GM23338 (cell line): ENCODE results near the gene FAM81B. TPM values are rescaled to one million over a fixed set of nuclear protein-coding genes. Genes with fewer than 3 reads are reported as not detected.

Experiments used
- CREB1 ChIP-seq: fragments of 250-450 bp; sonication (Bioruptor Pico); IDR thresholded peaks from 2 replicates; pipeline ENCODE4 v1.5.0; 2020; ENCODE audit warnings: low read depth, mild to moderate bottlenecking, moderate library complexity
- EZH2 ChIP-seq: fragments of 200-600 bp; sonication (generic); IDR thresholded peaks from one replicate; pipeline ENCODE4 v1.8.0; 2017; ENCODE audit warnings: antibody characterized with exemption, mild to moderate bottlenecking, low read depth; ENCODE audit not compliant: unreplicated experiment
- JUNB ChIP-seq: IDR thresholded peaks from one replicate; pipeline ENCODE4 v1.6.1; 2016; ENCODE audit warnings: antibody characterized with exemption; ENCODE audit not compliant: unreplicated experiment
- polyA plus RNA-seq: library from polyadenylated mRNA; unstranded; fragments of >200 nt; fragmentation: Nextera tagmentation; extraction: Ambion mirVana; gene quantifications from 2 replicates; pipeline ENCODE4 v1.2.1, GENCODE V29; 2016
- total RNA-seq: library from RNA; depleted of rRNA; stranded (reverse); fragments of >200 nt; shearing (Covaris generic); gene quantifications from 2 replicates; pipeline ENCODE4 v1.2.3, GENCODE V29; 2014
- TF ChIP-seq, protein P1 (sequence below): fragments of 250-450 bp; sonication (Bioruptor Pico); IDR thresholded peaks from 2 replicates; pipeline ENCODE4 v1.5.0; 2020; ENCODE audit warnings: mild to moderate bottlenecking, moderate library complexity
- TF ChIP-seq, protein P2 (sequence below): IDR thresholded peaks from one replicate; pipeline ENCODE4 v1.6.1; 2018; ENCODE audit warnings: antibody characterized with exemption; ENCODE audit not compliant: unreplicated experiment

Gene FAM81B
- total and polyA plus RNA-seq, 2 experiments from 2014 or later = 0.40 TPM; not detected in 1

DNA sequence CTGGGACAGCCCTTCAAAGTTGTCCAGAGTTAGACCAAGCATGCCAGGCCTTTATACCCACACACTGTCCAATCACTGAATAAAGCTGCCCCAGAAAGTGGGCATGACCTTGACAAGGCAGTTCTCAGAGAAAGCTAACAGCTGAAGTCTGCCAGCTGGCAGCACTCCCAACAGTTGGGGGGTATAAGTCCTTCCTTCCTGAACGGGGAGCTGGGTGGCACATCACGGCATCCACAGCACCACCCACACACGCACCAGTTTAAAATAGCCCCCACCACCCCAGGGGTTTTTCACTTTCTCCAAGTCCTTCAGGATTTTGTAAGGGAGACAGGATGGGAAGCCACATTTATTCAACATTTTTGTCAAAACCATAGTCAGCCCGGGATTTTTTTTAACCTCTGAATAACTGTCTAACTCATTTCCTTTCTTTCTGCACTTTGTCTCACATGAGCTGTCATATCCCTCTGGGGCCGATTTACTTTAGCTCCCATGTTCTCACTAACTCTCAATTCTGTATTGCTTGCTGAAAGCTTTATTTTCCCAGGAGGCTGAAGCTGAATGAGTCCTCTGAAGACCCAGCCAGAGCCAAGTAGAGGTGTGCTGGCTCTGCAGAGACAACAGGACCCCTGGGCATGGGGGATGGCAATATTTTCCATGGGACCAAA is 15.4 kb downstream of the FAM81B start (continued):
- TF ChIP-seq, protein P1, sequence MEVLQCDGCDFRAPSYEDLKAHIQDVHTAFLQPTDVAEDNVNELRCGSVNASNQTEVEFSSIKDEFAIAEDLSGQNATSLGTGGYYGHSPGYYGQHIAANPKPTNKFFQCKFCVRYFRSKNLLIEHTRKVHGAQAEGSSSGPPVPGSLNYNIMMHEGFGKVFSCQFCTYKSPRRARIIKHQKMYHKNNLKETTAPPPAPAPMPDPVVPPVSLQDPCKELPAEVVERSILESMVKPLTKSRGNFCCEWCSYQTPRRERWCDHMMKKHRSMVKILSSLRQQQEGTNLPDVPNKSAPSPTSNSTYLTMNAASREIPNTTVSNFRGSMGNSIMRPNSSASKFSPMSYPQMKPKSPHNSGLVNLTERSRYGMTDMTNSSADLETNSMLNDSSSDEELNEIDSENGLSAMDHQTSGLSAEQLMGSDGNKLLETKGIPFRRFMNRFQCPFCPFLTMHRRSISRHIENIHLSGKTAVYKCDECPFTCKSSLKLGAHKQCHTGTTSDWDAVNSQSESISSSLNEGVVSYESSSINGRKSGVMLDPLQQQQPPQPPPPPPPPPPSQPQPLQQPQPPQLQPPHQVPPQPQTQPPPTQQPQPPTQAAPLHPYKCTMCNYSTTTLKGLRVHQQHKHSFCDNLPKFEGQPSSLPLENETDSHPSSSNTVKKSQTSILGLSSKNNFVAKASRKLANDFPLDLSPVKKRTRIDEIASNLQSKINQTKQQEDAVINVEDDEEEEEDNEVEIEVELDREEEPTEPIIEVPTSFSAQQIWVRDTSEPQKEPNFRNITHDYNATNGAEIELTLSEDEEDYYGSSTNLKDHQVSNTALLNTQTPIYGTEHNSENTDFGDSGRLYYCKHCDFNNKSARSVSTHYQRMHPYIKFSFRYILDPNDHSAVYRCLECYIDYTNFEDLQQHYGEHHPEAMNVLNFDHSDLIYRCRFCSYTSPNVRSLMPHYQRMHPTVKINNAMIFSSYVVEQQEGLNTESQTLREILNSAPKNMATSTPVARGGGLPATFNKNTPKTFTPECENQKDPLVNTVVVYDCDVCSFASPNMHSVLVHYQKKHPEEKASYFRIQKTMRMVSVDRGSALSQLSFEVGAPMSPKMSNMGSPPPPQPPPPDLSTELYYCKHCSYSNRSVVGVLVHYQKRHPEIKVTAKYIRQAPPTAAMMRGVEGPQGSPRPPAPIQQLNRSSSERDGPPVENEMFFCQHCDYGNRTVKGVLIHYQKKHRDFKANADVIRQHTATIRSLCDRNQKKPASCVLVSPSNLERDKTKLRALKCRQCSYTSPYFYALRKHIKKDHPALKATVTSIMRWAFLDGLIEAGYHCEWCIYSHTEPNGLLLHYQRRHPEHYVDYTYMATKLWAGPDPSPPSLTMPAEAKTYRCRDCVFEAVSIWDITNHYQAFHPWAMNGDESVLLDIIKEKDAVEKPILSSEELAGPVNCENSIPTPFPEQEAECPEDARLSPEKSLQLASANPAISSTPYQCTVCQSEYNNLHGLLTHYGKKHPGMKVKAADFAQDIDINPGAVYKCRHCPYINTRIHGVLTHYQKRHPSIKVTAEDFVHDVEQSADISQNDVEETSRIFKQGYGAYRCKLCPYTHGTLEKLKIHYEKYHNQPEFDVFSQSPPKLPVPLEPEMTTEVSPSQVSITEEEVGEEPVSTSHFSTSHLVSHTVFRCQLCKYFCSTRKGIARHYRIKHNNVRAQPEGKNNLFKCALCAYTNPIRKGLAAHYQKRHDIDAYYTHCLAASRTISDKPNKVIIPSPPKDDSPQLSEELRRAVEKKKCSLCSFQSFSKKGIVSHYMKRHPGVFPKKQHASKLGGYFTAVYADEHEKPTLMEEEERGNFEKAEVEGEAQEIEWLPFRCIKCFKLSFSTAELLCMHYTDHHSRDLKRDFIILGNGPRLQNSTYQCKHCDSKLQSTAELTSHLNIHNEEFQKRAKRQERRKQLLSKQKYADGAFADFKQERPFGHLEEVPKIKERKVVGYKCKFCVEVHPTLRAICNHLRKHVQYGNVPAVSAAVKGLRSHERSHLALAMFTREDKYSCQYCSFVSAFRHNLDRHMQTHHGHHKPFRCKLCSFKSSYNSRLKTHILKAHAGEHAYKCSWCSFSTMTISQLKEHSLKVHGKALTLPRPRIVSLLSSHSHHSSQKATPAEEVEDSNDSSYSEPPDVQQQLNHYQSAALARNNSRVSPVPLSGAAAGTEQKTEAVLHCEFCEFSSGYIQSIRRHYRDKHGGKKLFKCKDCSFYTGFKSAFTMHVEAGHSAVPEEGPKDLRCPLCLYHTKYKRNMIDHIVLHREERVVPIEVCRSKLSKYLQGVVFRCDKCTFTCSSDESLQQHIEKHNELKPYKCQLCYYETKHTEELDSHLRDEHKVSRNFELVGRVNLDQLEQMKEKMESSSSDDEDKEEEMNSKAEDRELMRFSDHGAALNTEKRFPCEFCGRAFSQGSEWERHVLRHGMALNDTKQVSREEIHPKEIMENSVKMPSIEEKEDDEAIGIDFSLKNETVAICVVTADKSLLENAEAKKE = no peak
- TF ChIP-seq CREB1 (CRISPR knock-in tag) = no peak
- TF ChIP-seq, protein P2, sequence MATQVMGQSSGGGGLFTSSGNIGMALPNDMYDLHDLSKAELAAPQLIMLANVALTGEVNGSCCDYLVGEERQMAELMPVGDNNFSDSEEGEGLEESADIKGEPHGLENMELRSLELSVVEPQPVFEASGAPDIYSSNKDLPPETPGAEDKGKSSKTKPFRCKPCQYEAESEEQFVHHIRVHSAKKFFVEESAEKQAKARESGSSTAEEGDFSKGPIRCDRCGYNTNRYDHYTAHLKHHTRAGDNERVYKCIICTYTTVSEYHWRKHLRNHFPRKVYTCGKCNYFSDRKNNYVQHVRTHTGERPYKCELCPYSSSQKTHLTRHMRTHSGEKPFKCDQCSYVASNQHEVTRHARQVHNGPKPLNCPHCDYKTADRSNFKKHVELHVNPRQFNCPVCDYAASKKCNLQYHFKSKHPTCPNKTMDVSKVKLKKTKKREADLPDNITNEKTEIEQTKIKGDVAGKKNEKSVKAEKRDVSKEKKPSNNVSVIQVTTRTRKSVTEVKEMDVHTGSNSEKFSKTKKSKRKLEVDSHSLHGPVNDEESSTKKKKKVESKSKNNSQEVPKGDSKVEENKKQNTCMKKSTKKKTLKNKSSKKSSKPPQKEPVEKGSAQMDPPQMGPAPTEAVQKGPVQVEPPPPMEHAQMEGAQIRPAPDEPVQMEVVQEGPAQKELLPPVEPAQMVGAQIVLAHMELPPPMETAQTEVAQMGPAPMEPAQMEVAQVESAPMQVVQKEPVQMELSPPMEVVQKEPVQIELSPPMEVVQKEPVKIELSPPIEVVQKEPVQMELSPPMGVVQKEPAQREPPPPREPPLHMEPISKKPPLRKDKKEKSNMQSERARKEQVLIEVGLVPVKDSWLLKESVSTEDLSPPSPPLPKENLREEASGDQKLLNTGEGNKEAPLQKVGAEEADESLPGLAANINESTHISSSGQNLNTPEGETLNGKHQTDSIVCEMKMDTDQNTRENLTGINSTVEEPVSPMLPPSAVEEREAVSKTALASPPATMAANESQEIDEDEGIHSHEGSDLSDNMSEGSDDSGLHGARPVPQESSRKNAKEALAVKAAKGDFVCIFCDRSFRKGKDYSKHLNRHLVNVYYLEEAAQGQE = no peak
- TF ChIP-seq JUNB = no peak
- no peak for TF ChIP-seq EZH2
